ENCODE data around the gene MVK.

- no peak for TF ChIP-seq CTCF (IDR thresholded peaks at IDR 0.05)
- no peak for TF ChIP-seq POLR2A (IDR thresholded peaks at IDR 0.05)
Observed at GRCh38 chr12:109552971-109553370, 20.6 kb upstream of the MVK start.
